ENCODE results near the gene SPSB1.

Gene SPSB1

GRCh38 chr1:9317591-9318417 is 25.1 kb downstream of the SPSB1 start:
- no peaks in the 10 kb centered on the region for H3K27me3 ChIP-seq (replicated peaks; ENCODE audit: insufficient read depth, low read length)
- no peak for DNase-seq
- TF ChIP-seq, protein P1, sequence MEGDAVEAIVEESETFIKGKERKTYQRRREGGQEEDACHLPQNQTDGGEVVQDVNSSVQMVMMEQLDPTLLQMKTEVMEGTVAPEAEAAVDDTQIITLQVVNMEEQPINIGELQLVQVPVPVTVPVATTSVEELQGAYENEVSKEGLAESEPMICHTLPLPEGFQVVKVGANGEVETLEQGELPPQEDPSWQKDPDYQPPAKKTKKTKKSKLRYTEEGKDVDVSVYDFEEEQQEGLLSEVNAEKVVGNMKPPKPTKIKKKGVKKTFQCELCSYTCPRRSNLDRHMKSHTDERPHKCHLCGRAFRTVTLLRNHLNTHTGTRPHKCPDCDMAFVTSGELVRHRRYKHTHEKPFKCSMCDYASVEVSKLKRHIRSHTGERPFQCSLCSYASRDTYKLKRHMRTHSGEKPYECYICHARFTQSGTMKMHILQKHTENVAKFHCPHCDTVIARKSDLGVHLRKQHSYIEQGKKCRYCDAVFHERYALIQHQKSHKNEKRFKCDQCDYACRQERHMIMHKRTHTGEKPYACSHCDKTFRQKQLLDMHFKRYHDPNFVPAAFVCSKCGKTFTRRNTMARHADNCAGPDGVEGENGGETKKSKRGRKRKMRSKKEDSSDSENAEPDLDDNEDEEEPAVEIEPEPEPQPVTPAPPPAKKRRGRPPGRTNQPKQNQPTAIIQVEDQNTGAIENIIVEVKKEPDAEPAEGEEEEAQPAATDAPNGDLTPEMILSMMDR (IDR thresholded peaks at IDR 0.05; ENCODE audit: low read length): no peak
- TF ChIP-seq EZH2 (optimal IDR thresholded peaks at IDR 0.05; ENCODE audit: low read depth, low read length) (no peak), EZH2phosphoT487 (IDR thresholded peaks at IDR 0.05; ENCODE audit: low read length) (no peak)
- H2AFZ ChIP-seq (ENCODE audit: low read length): no peak overlapping the region
- no peaks in the 10 kb centered on the region for H4K20me1 ChIP-seq (ENCODE audit: insufficient read depth, low read length)
- H3K79me2 ChIP-seq (ENCODE audit: low read length): no peaks in the 10 kb centered on the region; the same call in 1 of the 2 replicates
- no peaks in the 10 kb centered on the region for H3K9me3 ChIP-seq (replicated peaks; ENCODE audit: insufficient read depth, low read length)
- peaks cover 15% of the 10 kb centered on the region for H3K4me1 ChIP-seq (ENCODE audit: low read length)
- H3F3A ChIP-seq (ENCODE audit: insufficient read depth, low read length): no peaks in the 10 kb centered on the region
- no peak overlapping the region for H3K9ac ChIP-seq (ENCODE audit: low read length)
- H3K36me3 ChIP-seq (replicated peaks; ENCODE audit: insufficient read depth, low read length): no peaks in the 10 kb centered on the region
- H3K4me2 ChIP-seq (ENCODE audit: low read depth, low read length): no peak overlapping the region
- H3K9me2 ChIP-seq (replicated peaks; ENCODE audit: insufficient read depth, low read length): no peaks in the 10 kb centered on the region
- no peak overlapping the region for H3K27ac ChIP-seq (ENCODE audit: low read length)
- no peak overlapping the region for H3K4me3 ChIP-seq (ENCODE audit: low read length)

- DNase-seq: no peak
- H3K27ac ChIP-seq (ENCODE audit: low read length): no peak overlapping the region
- no peaks in the 10 kb centered on the region for H3F3A ChIP-seq (ENCODE audit: insufficient read depth, low read length)
- no peaks in the 10 kb centered on the region for H3K9me2 ChIP-seq (replicated peaks; ENCODE audit: insufficient read depth, low read length)
- no peak overlapping the region for H3K9ac ChIP-seq (ENCODE audit: low read length)
- H4K20me1 ChIP-seq (ENCODE audit: insufficient read depth, low read length): no peaks in the 10 kb centered on the region
- no peaks in the 10 kb centered on the region for H3K36me3 ChIP-seq (replicated peaks; ENCODE audit: insufficient read depth, low read length)
- peaks cover 15% of the 10 kb centered on the region for H3K4me1 ChIP-seq (ENCODE audit: low read length)
- H3K9me3 ChIP-seq (replicated peaks; ENCODE audit: insufficient read depth, low read length): no peaks in the 10 kb centered on the region
- no peak overlapping the region for H2AFZ ChIP-seq (ENCODE audit: low read length)
- no peak overlapping the region for H3K4me2 ChIP-seq (ENCODE audit: low read depth, low read length)
- no peak overlapping the region for H3K4me3 ChIP-seq (ENCODE audit: low read length)
- no peaks in the 10 kb centered on the region for H3K27me3 ChIP-seq (replicated peaks; ENCODE audit: insufficient read depth, low read length)
- no peaks in the 10 kb centered on the region; the same call in 1 of the 2 replicates for H3K79me2 ChIP-seq (ENCODE audit: low read length)
- TF ChIP-seq EZH2phosphoT487 (IDR thresholded peaks at IDR 0.05; ENCODE audit: low read length) (no peak), EZH2 (optimal IDR thresholded peaks at IDR 0.05; ENCODE audit: low read depth, low read length) (no peak)
- TF ChIP-seq, protein P1 (IDR thresholded peaks at IDR 0.05; ENCODE audit: low read length): no peak
These were observed 26.6 kb downstream of the SPSB1 start for GRCh38 chr1:9319208-9319788.

GRCh38 chr1:9319789-9320519 is 27.3 kb downstream of the SPSB1 start:
- H3K27ac ChIP-seq (ENCODE audit: low read length): no peak overlapping the region
- H3K9me2 ChIP-seq (replicated peaks; ENCODE audit: insufficient read depth, low read length): no peaks in the 10 kb centered on the region
- no peaks in the 10 kb centered on the region; the same call in 1 of the 2 replicates for H3K79me2 ChIP-seq (ENCODE audit: low read length)
- TF ChIP-seq, protein P1 (IDR thresholded peaks at IDR 0.05; ENCODE audit: low read length): no peak
- TF ChIP-seq EZH2phosphoT487 (IDR thresholded peaks at IDR 0.05; ENCODE audit: low read length): no peak
- TF ChIP-seq EZH2 (optimal IDR thresholded peaks at IDR 0.05; ENCODE audit: low read depth, low read length): no peak
- no peaks in the 10 kb centered on the region for H4K20me1 ChIP-seq (ENCODE audit: insufficient read depth, low read length)
- no peak overlapping the region for H3K4me3 ChIP-seq (ENCODE audit: low read length)
- peaks cover 12% of the 10 kb centered on the region for H3K4me1 ChIP-seq (ENCODE audit: low read length)
- H3K9me3 ChIP-seq (replicated peaks; ENCODE audit: insufficient read depth, low read length): no peaks in the 10 kb centered on the region
- no peak overlapping the region for H3K9ac ChIP-seq (ENCODE audit: low read length)
- DNase-seq: no peak
- H3K27me3 ChIP-seq (replicated peaks; ENCODE audit: insufficient read depth, low read length): no peaks in the 10 kb centered on the region
- H3K4me2 ChIP-seq (ENCODE audit: low read depth, low read length): no peak overlapping the region
- no peaks in the 10 kb centered on the region for H3K36me3 ChIP-seq (replicated peaks; ENCODE audit: insufficient read depth, low read length)
- H3F3A ChIP-seq (ENCODE audit: insufficient read depth, low read length): no peaks in the 10 kb centered on the region
- no peak overlapping the region for H2AFZ ChIP-seq (ENCODE audit: low read length)
